Measurements from ENCODE around the gene TTC5.

- TF ChIP-seq GATA2 (IDR thresholded peaks at IDR 0.05; ENCODE audit: low read depth, low read length) (no peak), GATA3 (IDR thresholded peaks at IDR 0.05; ENCODE audit: low read depth, low read length) (no peak)
These were observed 45.1 kb upstream of the TTC5 start for GRCh38 chr14:20350860-20351259.

Data from SH-SY5Y (cell line).